Esophagus muscularis mucosa (tissue), 4 donors: ENCODE results near the gene MAN2C1. TPM values are rescaled to one million over a fixed set of nuclear protein-coding genes. Genes with fewer than 3 reads are reported as not detected.

Experiments
- DNase-seq: peaks from one replicate; pipeline ENCODE4 v3.0.0-alpha.2; 2017; ENCODE audit errors: extremely low spot score
- H3K27ac ChIP-seq, 4 donors: fragments of 200-600 bp; sonication (generic); replicated peaks in 1 of 4; 1 replicate in 3 of 4; 2 replicates in 1 of 4; pipeline ENCODE4 v1.5.1; 2016 to 2019; ENCODE audit warnings: mild to moderate bottlenecking in 1 of 4
- H3K27me3 ChIP-seq, 4 donors: fragments of 200-600 bp; sonication (generic); one replicate each; pipeline versions ENCODE4 v1.5.1 to v1.6.0; 2016 to 2019
- H3K36me3 ChIP-seq, 4 donors: fragments of 200-600 bp; sonication (generic); one replicate each; pipeline ENCODE4 v1.5.1; 2016 to 2019
- H3K4me1 ChIP-seq, 4 donors: fragments of 200-600 bp; sonication (generic); one replicate each; pipeline ENCODE4 v1.5.1; 2016 to 2019
- H3K4me3 ChIP-seq, 4 donors: fragments of 200-600 bp; sonication (generic); 1 replicate in 2 of 4; 2 replicates in 2 of 4; pipeline ENCODE4 v1.5.1; 2016 to 2019; ENCODE audit warnings: mild to moderate bottlenecking in 4 of 4, moderate library complexity in 1 of 4
- H3K9me3 ChIP-seq, 4 donors: fragments of 200-600 bp; sonication (generic); 1 replicate in 3 of 4; 2 replicates in 1 of 4; pipeline ENCODE4 v1.5.1; 2016 to 2019
- CTCF ChIP-seq, 3 experiments: fragments of 200-600 bp in 2 of 3; fragments of 450-650 bp in 1 of 3; sonication (generic) in 2 of 3; IDR thresholded peaks; one replicate each; pipeline ENCODE4 v1.5.1; 2017 to 2019; ENCODE audit warnings: antibody characterized with exemption in 3 of 3, mild to moderate bottlenecking in 2 of 3, moderate library complexity in 1 of 3
- EP300 ChIP-seq: sonication (generic); formaldehyde crosslinking; IDR thresholded peaks from one replicate; pipeline ENCODE4 v1.6.1; 2017; ENCODE audit warnings: antibody characterized with exemption
- POLR2A ChIP-seq: fragments of 450-650 bp; IDR thresholded peaks from one replicate; pipeline ENCODE4 v1.6.1; 2017; ENCODE audit warnings: antibody characterized with exemption, moderate library complexity, mild to moderate bottlenecking, low read depth
- POLR2AphosphoS5 ChIP-seq, 2 donors: sonication (generic); formaldehyde crosslinking; IDR thresholded peaks; one replicate each; pipeline ENCODE4 v1.6.1; 2017; ENCODE audit warnings: antibody characterized with exemption in 2 of 2
- WGBS: methylation state at CpG from one replicate; pipeline ENCODE4 v1.1.5; 2018; 5-methylcytosine and 5-hydroxymethylcytosine counted together
- intact Hi-C: fragments of 100-400 bp; cut with DNase I; formaldehyde crosslinking; loops from one replicate; pipeline ENCODE4 v1.15.1; 2023
- total RNA-seq, 4 donors: library from RNA; depleted of rRNA; stranded (reverse); fragments of >200 nt; gene quantifications; one replicate each; pipeline versions ENCODE4 v1.1.0 to v1.2.1, GENCODE V29; 2016

Gene MAN2C1
- total RNA-seq, 4 donors from 2014 or later, result 67.4 to 163 (median 125) TPM

DNA sequence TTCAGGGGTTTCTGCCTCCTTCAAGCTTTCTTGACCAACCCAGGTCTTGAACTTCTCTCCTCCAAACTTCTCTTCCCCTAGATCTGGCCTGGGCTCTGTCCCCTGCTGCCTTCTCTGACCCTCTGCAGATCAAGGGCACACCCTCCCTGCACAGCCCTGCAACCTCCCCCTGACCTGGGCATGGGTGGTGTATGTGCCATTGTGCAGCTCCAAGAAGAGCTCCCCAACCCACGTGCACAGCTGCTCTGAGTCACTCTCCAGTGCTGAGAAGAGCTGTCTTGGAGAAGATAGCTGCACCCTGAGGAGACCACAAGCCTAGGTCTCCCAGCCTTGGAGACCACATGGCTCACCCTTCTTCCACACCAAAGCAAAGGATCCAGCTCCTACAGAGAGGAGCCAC lies 8.0 kb downstream of the MAN2C1 start:
- peaks cover 50 to 100% (median 100%) of the 10 kb centered on the region in 4 donors for H3K36me3 ChIP-seq
- H3K27ac ChIP-seq, result no peak overlapping the region
- no peaks in the 10 kb centered on the region for H3K9me3 ChIP-seq
- H3K27me3 ChIP-seq, result no peaks in the 10 kb centered on the region
- no peak overlapping the region for H3K4me3 ChIP-seq
- intact Hi-C loops, result loop anchor here (10.0 kb wide), 1 partner anchor 284 kb away; the partner anchor contains the start of genes IMP3 and SNX33
- H3K4me1 ChIP-seq, result no peaks in the 10 kb centered on the region
- TF ChIP-seq POLR2A (no peak), CTCF (IDR thresholded peaks at IDR 0.05) (no peak), POLR2AphosphoS5 (IDR thresholded peaks at IDR 0.05) (no peak), EP300 (no peak)
- 33% methylated on average over 1 of the region's 1 CpG for WGBS
- DNase-seq, result no peak

DNA sequence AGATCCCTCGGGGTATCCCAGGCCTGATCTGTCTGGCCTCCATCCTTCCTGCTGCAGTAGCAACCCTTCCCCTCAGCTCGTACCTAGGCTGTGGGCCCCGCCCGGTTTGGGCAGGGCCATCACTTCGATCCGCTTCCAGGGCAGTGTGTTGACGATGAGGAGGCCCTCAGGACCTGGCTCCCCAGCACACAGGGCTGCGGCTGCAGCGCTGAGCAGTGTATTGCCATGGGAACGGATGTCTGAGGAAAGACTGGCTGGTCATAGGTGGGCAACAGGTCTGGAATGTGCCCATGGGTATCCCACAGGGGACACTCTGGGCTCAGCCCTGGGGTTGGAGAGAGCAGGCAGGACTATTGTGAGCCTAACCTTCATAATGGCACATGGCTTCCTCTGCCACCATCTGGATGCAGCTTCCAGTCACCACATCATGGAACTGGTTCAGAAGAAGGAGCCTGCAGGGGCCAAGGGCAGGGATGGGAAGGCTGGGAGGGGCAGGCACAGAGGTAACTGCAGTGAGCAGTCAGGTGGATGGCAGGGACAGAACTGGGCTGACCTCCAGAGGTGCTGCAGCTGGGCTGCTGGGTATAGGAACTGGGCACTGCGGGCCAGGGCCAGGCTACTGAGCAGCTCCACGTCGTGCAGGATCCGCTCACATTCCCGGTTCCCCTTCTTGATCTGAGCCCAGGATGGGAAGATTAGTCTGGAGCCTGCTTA lies 8.7 kb downstream of the MAN2C1 start:
- DNase-seq, result no peak
- TF ChIP-seq CTCF (IDR thresholded peaks at IDR 0.05) (no peak), POLR2AphosphoS5 (IDR thresholded peaks at IDR 0.05) (no peak), EP300 (no peak), POLR2A (no peak)
- H3K4me3 ChIP-seq, result no peak overlapping the region
- no peaks in the 10 kb centered on the region for H3K4me1 ChIP-seq
- H3K27ac ChIP-seq, result no peak overlapping the region
- intact Hi-C loops, result loop anchor here (10.0 kb wide), 1 partner anchor 285 kb away; the partner anchor contains the start of genes IMP3 and SNX33
- H3K27me3 ChIP-seq, result no peaks in the 10 kb centered on the region
- H3K36me3 ChIP-seq, result peaks cover 49 to 100% (median 100%) of the 10 kb centered on the region in 4 donors
- no peaks in the 10 kb centered on the region for H3K9me3 ChIP-seq
- WGBS, result 89% methylated on average over 15 of the region's 15 CpGs

DNA sequence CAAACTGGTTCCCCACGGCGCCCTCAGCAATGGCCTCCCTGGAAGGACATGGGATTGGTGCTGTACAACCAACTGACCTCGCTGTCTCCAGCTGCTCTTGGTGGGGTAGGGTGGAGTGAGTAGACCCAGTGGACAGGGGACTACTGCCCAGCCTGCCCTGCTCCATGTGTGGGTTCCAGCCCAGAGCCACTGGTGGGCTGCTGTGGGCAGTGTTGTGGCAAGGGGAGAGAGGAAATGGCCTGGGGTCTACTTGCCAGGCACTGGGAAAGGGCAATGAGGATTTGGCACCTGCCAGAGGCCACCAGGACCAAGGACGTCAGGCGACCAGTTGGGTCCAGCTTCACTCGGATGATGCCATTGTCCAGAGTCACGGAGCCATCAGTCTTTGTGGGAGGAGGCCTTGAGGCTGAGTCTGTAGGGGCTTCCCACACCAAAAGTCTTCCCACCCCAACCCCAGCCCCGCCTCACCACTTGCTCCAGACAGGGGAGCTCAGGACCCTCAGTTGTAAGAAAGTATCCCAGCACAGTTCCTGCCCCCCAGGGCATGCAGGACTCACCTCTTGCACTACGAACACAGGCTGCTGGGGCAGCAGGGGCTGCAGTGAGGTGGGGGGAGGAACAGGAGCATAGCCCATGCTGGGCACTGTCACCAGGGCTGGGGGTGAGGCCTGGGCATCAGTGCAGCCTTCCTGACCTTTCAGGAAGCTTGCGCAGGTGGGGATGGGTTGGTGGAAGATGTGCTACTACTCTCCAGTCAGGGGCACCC lies 9.5 kb downstream of the MAN2C1 start:
- TF ChIP-seq CTCF (IDR thresholded peaks at IDR 0.05) (no peak), POLR2AphosphoS5 (IDR thresholded peaks at IDR 0.05) (no peak), EP300 (no peak), POLR2A (no peak)
- no peaks in the 10 kb centered on the region for H3K9me3 ChIP-seq
- peaks cover 42 to 100% (median 98%) of the 10 kb centered on the region in 4 donors for H3K36me3 ChIP-seq
- no peaks in the 10 kb centered on the region for H3K4me1 ChIP-seq
- H3K4me3 ChIP-seq, result no peak overlapping the region
- H3K27me3 ChIP-seq, result no peaks in the 10 kb centered on the region
- WGBS, result 89% methylated on average over 8 of the region's 10 CpGs
- H3K27ac ChIP-seq, result no peak overlapping the region
- no peak for DNase-seq
- intact Hi-C loops, result no loop called here

DNA sequence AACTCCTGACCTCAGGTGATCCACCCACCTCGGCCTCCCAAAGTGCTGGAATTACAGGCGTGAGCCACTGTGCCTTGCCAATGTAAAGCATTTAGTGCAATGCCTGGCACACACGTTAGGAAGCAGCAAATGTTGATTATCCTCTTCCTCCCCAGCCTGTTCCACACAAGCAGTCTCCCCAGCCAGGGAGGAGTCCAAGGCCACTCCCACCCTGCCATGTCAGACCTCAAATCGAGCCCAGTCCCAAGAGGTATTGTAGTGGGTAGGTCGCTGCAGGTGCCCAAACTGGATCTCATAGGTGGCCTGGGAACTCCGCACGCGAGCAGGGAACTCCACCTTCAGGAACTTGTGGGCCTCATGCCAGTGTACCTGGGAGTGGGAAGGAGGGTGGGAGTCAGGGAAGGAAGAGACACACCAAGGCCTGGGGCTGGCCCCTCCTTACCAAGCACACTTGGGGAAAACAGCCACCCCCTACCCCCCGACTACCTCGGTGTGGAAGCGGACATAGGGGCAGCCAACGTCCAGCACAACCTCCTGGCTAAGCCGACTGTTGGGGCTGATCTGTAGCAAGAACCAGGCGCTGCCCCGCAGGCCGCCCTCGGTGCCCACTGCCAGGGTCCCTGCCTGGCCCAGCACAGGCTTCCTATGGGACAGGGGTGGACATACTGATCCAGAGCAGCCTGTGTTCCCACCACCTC lies 10.3 kb downstream of the MAN2C1 start:
- no peak for DNase-seq
- no peak overlapping the region for H3K4me3 ChIP-seq
- 94% methylated on average over 13 of the region's 17 CpGs for WGBS
- H3K9me3 ChIP-seq, result no peaks in the 10 kb centered on the region
- H3K27ac ChIP-seq, result no peak overlapping the region
- TF ChIP-seq POLR2AphosphoS5 (IDR thresholded peaks at IDR 0.05), result no peak
- TF ChIP-seq CTCF (IDR thresholded peaks at IDR 0.05), result no peak
- TF ChIP-seq EP300, result no peak
- TF ChIP-seq POLR2A, result no peak
- intact Hi-C loops, result no loop called here
- no peaks in the 10 kb centered on the region for H3K27me3 ChIP-seq
- peaks cover 39 to 94% (median 90%) of the 10 kb centered on the region in 4 donors for H3K36me3 ChIP-seq
- H3K4me1 ChIP-seq, result no peaks in the 10 kb centered on the region
